Breast epithelium (tissue), 4 donors: Measurements from ENCODE around the gene P2RY2. TPM values are rescaled to one million over a fixed set of nuclear protein-coding genes. Genes with fewer than 3 reads are reported as not detected.

Source experiments
- DNase-seq, 2 donors: peaks; one replicate each; pipeline ENCODE4 v3.0.0-alpha.2; 2019; ENCODE audit warnings: low spot score in 2 of 2
- H3K27ac ChIP-seq, 2 donors: fragments of 200-600 bp; sonication (generic) in 1 of 2; one replicate each; pipeline ENCODE4 v1.5.1; 2016 to 2019; ENCODE audit warnings: mild to moderate bottlenecking in 1 of 2
- H3K27me3 ChIP-seq, 2 donors: fragments of 200-600 bp; sonication (generic) in 1 of 2; one replicate each; pipeline versions ENCODE4 v1.5.1 to v1.6.0; 2017 to 2019; ENCODE audit warnings: control low read depth in 1 of 2, mild to moderate bottlenecking in 1 of 2
- H3K36me3 ChIP-seq: fragments of 200-600 bp; one replicate; pipeline ENCODE4 v1.5.1; 2019
- H3K4me1 ChIP-seq, 2 donors: fragments of 200-600 bp; sonication (generic); one replicate each; pipeline ENCODE4 v1.5.1; 2016 to 2019; ENCODE audit warnings: control low read depth in 1 of 2
- H3K4me3 ChIP-seq, 3 donors: fragments of 200-600 bp; sonication (generic); 1 replicate in 2 of 3; 2 replicates in 1 of 3; pipeline ENCODE4 v1.5.1; 2016 to 2019; ENCODE audit warnings: mild to moderate bottlenecking in 3 of 3, moderate library complexity in 2 of 3
- H3K9me3 ChIP-seq, 2 donors: fragments of 200-600 bp; sonication (generic) in 1 of 2; one replicate each; pipeline ENCODE4 v1.5.1; 2016 to 2019; ENCODE audit warnings: control low read depth in 1 of 2
- CTCF ChIP-seq, 3 donors: fragments of 450-650 bp; IDR thresholded peaks; one replicate each; pipeline ENCODE4 v1.5.1; 2016 to 2017; ENCODE audit warnings: antibody characterized with exemption in 3 of 3, mild to moderate bottlenecking in 3 of 3, moderate library complexity in 3 of 3
- POLR2A ChIP-seq: fragments of 450-650 bp; IDR thresholded peaks from one replicate; pipeline ENCODE4 v1.6.1; 2016; ENCODE audit warnings: antibody characterized with exemption, mild to moderate bottlenecking, moderate library complexity
- POLR2AphosphoS5 ChIP-seq, 3 donors: sonication (generic); formaldehyde crosslinking; IDR thresholded peaks; one replicate each; pipeline ENCODE4 v1.6.1; 2017; ENCODE audit warnings: antibody characterized with exemption in 3 of 3
- intact Hi-C: fragments of 100-400 bp; cut with DNase I; formaldehyde crosslinking; loops from one replicate; pipeline ENCODE4 v1.15.1; 2023; ENCODE audit warnings: low total_unique reads
- total RNA-seq, 3 donors: library from RNA; depleted of rRNA; stranded (reverse); fragments of >200 nt; gene quantifications; one replicate each; pipeline ENCODE4 v1.1.0, GENCODE V29; 2016

Gene P2RY2
- total RNA-seq, 3 donors from 2014 or later: 0.32 to 7.6 (median 5.2) TPM

GRCh38 chr11:73239571-73240189 is 21.6 kb downstream of the P2RY2 start:
- H3K4me1 ChIP-seq: no peaks in the 10 kb centered on the region
- H3K4me3 ChIP-seq: no peak overlapping the region
- H3K27me3 ChIP-seq: no peaks in the 10 kb centered on the region
- intact Hi-C loops: no loop called here
- no peak for TF ChIP-seq CTCF (IDR thresholded peaks at IDR 0.05)
- no peak for TF ChIP-seq POLR2A
- TF ChIP-seq POLR2AphosphoS5 (IDR thresholded peaks at IDR 0.05): no peak
- no peak overlapping the region for H3K27ac ChIP-seq
- no peaks in the 10 kb centered on the region for H3K9me3 ChIP-seq
- H3K36me3 ChIP-seq: no peaks in the 10 kb centered on the region
- DNase-seq: no peak

- TF ChIP-seq POLR2A (no peak), POLR2AphosphoS5 (IDR thresholded peaks at IDR 0.05) (no peak), CTCF (IDR thresholded peaks at IDR 0.05) (no peak)
- Histone ChIP-seq H3K4me3 (no peak overlapping the region), H3K27ac (peak overlapping the region in 1 of 2 donors; percentile 29), H3K9me3 (no peaks in the 10 kb centered on the region), H3K36me3 (no peaks in the 10 kb centered on the region), H3K27me3 (no peaks in the 10 kb centered on the region), H3K4me1 (no peaks in the 10 kb centered on the region)
- intact Hi-C loops: no loop called here
- DNase-seq: no peak
Measured at GRCh38 chr11:73240190-73240781, 22.2 kb downstream of the P2RY2 start.

- Histone ChIP-seq H3K9me3 (no peaks in the 10 kb centered on the region), H3K4me3 (no peak overlapping the region), H3K4me1 (no peaks in the 10 kb centered on the region), H3K27me3 (no peaks in the 10 kb centered on the region), H3K36me3 (no peaks in the 10 kb centered on the region), H3K27ac (no peak overlapping the region)
- no peak for DNase-seq
- no peak for TF ChIP-seq POLR2AphosphoS5 (IDR thresholded peaks at IDR 0.05)
- no peak for TF ChIP-seq CTCF (IDR thresholded peaks at IDR 0.05)
- no peak for TF ChIP-seq POLR2A
- intact Hi-C loops: no loop called here
Measured at GRCh38 chr11:73241300-73241699, 23.2 kb downstream of the P2RY2 start.

- H3K4me1 ChIP-seq: no peaks in the 10 kb centered on the region
- no peak for TF ChIP-seq POLR2A
- peak; percentile 76 to 91 (median 82) for TF ChIP-seq CTCF (IDR thresholded peaks at IDR 0.05)
- TF ChIP-seq POLR2AphosphoS5 (IDR thresholded peaks at IDR 0.05): no peak
- peak overlapping the region in 2 of 3 donors; percentile 18 to 55 for H3K4me3 ChIP-seq
- intact Hi-C loops: no loop called here
- DNase-seq: peak; percentile 54 to 70
- H3K9me3 ChIP-seq: no peaks in the 10 kb centered on the region
- no peaks in the 10 kb centered on the region for H3K27me3 ChIP-seq
- H3K36me3 ChIP-seq: no peaks in the 10 kb centered on the region
- no peak overlapping the region for H3K27ac ChIP-seq
Measured at GRCh38 chr11:73242251-73243092, 24.4 kb downstream of the P2RY2 start.

- TF ChIP-seq POLR2AphosphoS5 (IDR thresholded peaks at IDR 0.05): no peak
- no peak for TF ChIP-seq POLR2A
- no peak for TF ChIP-seq CTCF (IDR thresholded peaks at IDR 0.05)
- H3K27ac ChIP-seq: no peak overlapping the region
- no peak for DNase-seq
- intact Hi-C loops: no loop called here
- H3K36me3 ChIP-seq: no peaks in the 10 kb centered on the region
- H3K4me3 ChIP-seq: no peak overlapping the region
- no peaks in the 10 kb centered on the region for H3K27me3 ChIP-seq
- H3K9me3 ChIP-seq: no peaks in the 10 kb centered on the region
- no peaks in the 10 kb centered on the region for H3K4me1 ChIP-seq
Measured at GRCh38 chr11:73243093-73243485, 25.0 kb downstream of the P2RY2 start.
